Transverse colon (tissue), 4 donors: Measurements from ENCODE around the gene RHEB. TPM values are rescaled to one million over a fixed set of nuclear protein-coding genes. Genes with fewer than 3 reads are reported as not detected.

Experiments used
- DNase-seq: peaks from one replicate; pipeline ENCODE4 v3.0.0-alpha.2; 2019
- H3K27ac ChIP-seq, 4 donors: fragments of 200-600 bp; sonication (generic); 2 replicates each; pipeline ENCODE4 v1.5.1; 2016 to 2018; ENCODE audit warnings: inconsistent platforms in 4 of 4
- H3K27me3 ChIP-seq: fragments of 200-600 bp; sonication (generic); 2 replicates; pipeline ENCODE4 v1.5.1; 2017; ENCODE audit warnings: inconsistent platforms
- H3K36me3 ChIP-seq, 4 donors: fragments of 200-600 bp; sonication (generic); 2 replicates each; pipeline ENCODE4 v1.5.1; 2017 to 2019; ENCODE audit warnings: inconsistent platforms in 4 of 4
- H3K4me1 ChIP-seq, 4 donors: fragments of 200-600 bp; sonication (generic); 2 replicates each; pipeline ENCODE4 v1.5.1; 2017 to 2020; ENCODE audit warnings: inconsistent platforms in 4 of 4
- H3K4me3 ChIP-seq, 4 donors: fragments of 200-600 bp; sonication (generic); 1 replicate in 1 of 4; 2 replicates in 3 of 4; pipeline versions ENCODE4 v1.5.1 to v1.6.1; 2017 to 2019; ENCODE audit warnings: inconsistent platforms in 4 of 4
- H3K9me3 ChIP-seq, 2 donors: fragments of 200-600 bp; sonication (generic); 2 replicates each; pipeline ENCODE4 v1.5.1; 2017 to 2019; ENCODE audit warnings: inconsistent platforms in 2 of 2
- CTCF ChIP-seq, 5 experiments: fragments of 200-600 bp in 3 of 5; fragments of 450-650 bp in 2 of 5; sonication (generic) in 3 of 5; IDR thresholded peaks; 1 replicate in 2 of 5; 2 replicates in 3 of 5; pipeline ENCODE4 v1.5.1; 2016 to 2017; ENCODE audit warnings: antibody characterized with exemption in 5 of 5, inconsistent platforms in 3 of 5, mild to moderate bottlenecking in 2 of 5, moderate library complexity in 1 of 5
- EP300 ChIP-seq: sonication (generic); formaldehyde crosslinking; IDR thresholded peaks from one replicate; pipeline ENCODE4 v1.6.1; 2017; ENCODE audit warnings: antibody characterized with exemption, low read depth
- POLR2A ChIP-seq: fragments of 450-650 bp; IDR thresholded peaks from one replicate; pipeline ENCODE4 v1.6.1; 2016; ENCODE audit warnings: antibody characterized with exemption, mild to moderate bottlenecking, moderate library complexity
- POLR2AphosphoS5 ChIP-seq, 3 donors: sonication (generic); formaldehyde crosslinking; IDR thresholded peaks; one replicate each; pipeline ENCODE4 v1.6.1; 2016; ENCODE audit warnings: antibody characterized with exemption in 3 of 3
- WGBS, 2 donors: methylation state at CpG; one replicate each; pipeline ENCODE4 v1.1.5; 2018; ENCODE audit warnings: low coverage in 1 of 2; 5-methylcytosine and 5-hydroxymethylcytosine counted together
- in situ Hi-C, 4 donors: fragments of 200-750 bp; cut with MboI; loops; one replicate each; pipeline versions ENCODE4 v1.15.0 to v1.15.1; 2017; ENCODE audit warnings: low sequenced_read_pairs in 3 of 4, low pct_ligation_motif_present in 1 of 4, low pct_unique_long_range_greater_than_20kb in 1 of 4
- intact Hi-C: fragments of 100-400 bp; cut with DNase I; formaldehyde crosslinking; loops from one replicate; pipeline ENCODE4 v1.15.1; 2023; ENCODE audit warnings: low total_unique reads
- small RNA-seq, 4 donors: library from RNA; depleted of rRNA; stranded (forward); fragments of <200 nt; gene quantifications; one replicate each; pipeline ENCODE3, GENCODE V24; 2016
- total RNA-seq, 4 donors: library from RNA; depleted of rRNA; stranded (reverse); fragments of >200 nt; gene quantifications; one replicate each; pipeline ENCODE4 v1.1.0, GENCODE V29; 2016

RHEB gene
- total RNA-seq, 4 donors from 2014 or later = 12.7 to 70.5 (median 42.8) TPM

GRCh38 chr7:151422212-151422611, 97.5 kb downstream of the RHEB start:
- Histone ChIP-seq H3K9me3 (peaks cover 0 to 7% of the 10 kb centered on the region in 2 donors), H3K4me1 (peaks cover 0 to 2% (median 0%) of the 10 kb centered on the region in 4 donors), H3K36me3 (no peaks in the 10 kb centered on the region), H3K4me3 (no peak overlapping the region), H3K27me3 (no peaks in the 10 kb centered on the region), H3K27ac (no peak overlapping the region)
- no peak for DNase-seq
- intact Hi-C loops = no loop called here
- WGBS, 2 donors = 75 to 77% methylated on average over 3 to 5 of the region's 5 CpGs
- in situ Hi-C loops = no loop called here
- TF ChIP-seq POLR2A (no peak), CTCF (IDR thresholded peaks at IDR 0.05) (no peak), EP300 (no peak), POLR2AphosphoS5 (IDR thresholded peaks at IDR 0.05) (no peak)

DNA sequence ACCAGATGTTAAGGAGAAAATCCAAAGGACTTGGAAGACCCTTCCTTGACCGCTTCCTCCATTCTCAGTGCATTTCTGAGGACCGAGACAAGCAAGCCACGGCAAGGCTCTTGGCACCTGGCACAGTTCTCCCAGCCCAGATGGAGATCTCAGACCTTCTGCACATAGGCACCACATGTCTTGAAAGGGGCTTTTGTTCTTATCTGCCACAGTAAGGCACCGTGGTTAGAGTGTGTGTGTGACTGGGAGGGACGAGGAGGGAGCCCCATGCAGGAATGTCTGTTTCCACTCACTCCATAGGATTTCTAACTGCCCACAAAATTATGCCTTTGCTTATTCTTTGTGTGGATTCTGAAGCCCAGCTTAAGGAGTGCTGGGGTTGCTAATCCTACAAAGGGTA, 99.6 kb downstream of the RHEB start:
- 60 to 74% methylated on average over 1 to 5 of the region's 5 CpGs for WGBS, 2 donors
- TF ChIP-seq CTCF (IDR thresholded peaks at IDR 0.05) (no peak), POLR2AphosphoS5 (IDR thresholded peaks at IDR 0.05) (no peak), EP300 (no peak), POLR2A (no peak)
- in situ Hi-C loops = no loop called here
- intact Hi-C loops = no loop called here
- no peak for DNase-seq
- Histone ChIP-seq H3K27ac (no peak overlapping the region), H3K4me3 (no peak overlapping the region), H3K4me1 (no peaks in the 10 kb centered on the region), H3K9me3 (peaks cover 0 to 7% of the 10 kb centered on the region in 2 donors), H3K36me3 (no peaks in the 10 kb centered on the region), H3K27me3 (no peaks in the 10 kb centered on the region)

GRCh38 chr7:151416941-151417315, 102.8 kb downstream of the RHEB start:
- in situ Hi-C loops = no loop called here
- Histone ChIP-seq H3K4me3 (no peak overlapping the region), H3K4me1 (no peaks in the 10 kb centered on the region), H3K36me3 (no peaks in the 10 kb centered on the region), H3K27ac (no peak overlapping the region), H3K9me3 (peaks cover 0 to 7% of the 10 kb centered on the region in 2 donors), H3K27me3 (peaks cover 22% of the 10 kb centered on the region)
- intact Hi-C loops = no loop called here
- DNase-seq = no peak
- WGBS, 2 donors = 42 to 65% methylated on average over 11 of the region's 11 CpGs
- TF ChIP-seq POLR2AphosphoS5 (IDR thresholded peaks at IDR 0.05) (no peak), POLR2A (no peak), CTCF (IDR thresholded peaks at IDR 0.05) (no peak), EP300 (no peak)

DNA sequence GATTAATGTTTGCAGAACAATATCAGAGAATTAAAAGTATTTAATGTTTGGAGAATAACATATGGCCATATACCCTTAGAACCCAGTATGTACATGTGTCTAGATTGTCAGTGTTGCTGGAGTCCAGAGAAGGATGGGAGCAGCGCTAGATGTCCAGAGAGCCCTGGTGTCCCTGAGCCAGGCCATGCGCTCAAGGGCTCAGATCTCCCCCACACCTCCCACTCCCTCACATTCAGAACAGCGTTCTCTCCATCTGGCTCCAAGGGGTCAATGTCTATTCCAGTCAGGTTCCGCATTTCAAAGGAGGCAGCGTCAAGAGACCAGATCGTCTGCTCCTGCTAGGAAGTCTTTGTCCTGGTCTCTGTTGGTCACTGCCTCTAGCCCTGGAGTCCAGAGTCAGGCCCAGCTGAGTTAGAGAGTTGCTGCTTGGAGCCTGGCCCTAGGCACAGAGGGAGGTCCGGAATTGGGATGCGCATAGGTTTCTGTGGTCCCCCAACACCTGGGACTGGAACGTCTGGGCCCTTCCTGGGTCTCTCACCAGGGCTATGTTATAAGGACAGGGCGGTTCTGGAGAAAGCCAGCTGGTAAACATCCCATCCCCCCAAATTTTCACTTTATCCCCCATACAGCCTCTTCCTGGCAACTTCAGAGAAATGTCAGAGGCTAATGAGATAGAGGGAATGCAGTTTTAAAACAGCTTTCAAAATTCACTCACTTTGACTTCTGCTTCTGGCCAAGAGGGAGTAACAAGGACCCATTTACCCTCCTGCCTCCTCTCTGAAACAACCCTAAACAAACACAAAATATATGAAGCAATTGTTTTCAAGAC, 103.4 kb downstream of the RHEB start:
- no peak for TF ChIP-seq EP300
- no peak for TF ChIP-seq CTCF (IDR thresholded peaks at IDR 0.05)
- no peak for TF ChIP-seq POLR2AphosphoS5 (IDR thresholded peaks at IDR 0.05)
- no peak for TF ChIP-seq POLR2A
- no peak overlapping the region for H3K27ac ChIP-seq
- in situ Hi-C loops (no loop called here), intact Hi-C loops (no loop called here)
- H3K4me1 ChIP-seq = no peaks in the 10 kb centered on the region
- H3K9me3 ChIP-seq = peaks cover 0 to 7% of the 10 kb centered on the region in 2 donors
- peaks cover 28% of the 10 kb centered on the region for H3K27me3 ChIP-seq
- DNase-seq = no peak
- no peak overlapping the region for H3K4me3 ChIP-seq
- no peaks in the 10 kb centered on the region for H3K36me3 ChIP-seq
- WGBS, 2 donors = 63 to 86% methylated on average over 3 to 10 of the region's 10 CpGs

Small RNAs within 50 kb of the gene (small RNA-seq; reads per million reads assigned to genes)
- gene MIR3907 (0 reads per million in 4 donors), gene RN7SL76P (0 reads per million in 4 donors)

Other genes starting within 250 kb of the RHEB start
- gene NUB1, start 178.1 kb downstream of the RHEB start, total RNA-seq = 10 to 100 TPM; 26.3 to 69.5 (median 56.4) TPM
- 10 to 100 TPM in 1 of 4 donors, 1 to 10 TPM in 3; 2.8 to 33.3 (median 7.1) TPM for gene WDR86, start 109.9 kb downstream of the RHEB start, total RNA-seq
- gene CRYGN, start 79.8 kb downstream of the RHEB start, total RNA-seq = not detected